ENCODE measurements around the gene ELFN2. TPM values are rescaled to one million over a fixed set of nuclear protein-coding genes. Genes with fewer than 3 reads are reported as not detected.
"Not testable (repeated sequence)": the region's sequence is repeated elsewhere in the genome, so short reads cannot be mapped to it uniquely, and the experiment has no call there.

ELFN2 gene
- total RNA-seq, 2 experiments from 2014 or later, result 0.19 to 0.25 TPM

GRCh38 chr22:37328538-37329237, 98.6 kb downstream of the ELFN2 start:
- DNase-seq; H3K4me1 Mint-ChIP-seq; intact Hi-C loops (cut with DNase I, micrococcal nuclease); H3K36me3 Mint-ChIP-seq (ENCODE audit: low read depth); ATAC-seq; H3K27ac Mint-ChIP-seq; H3K4me3 Mint-ChIP-seq; POLR2A ChIA-PET; H3K9me3 Mint-ChIP-seq (ENCODE audit: low read depth): not testable (repeated sequence)
- CTCF ChIA-PET, result interaction anchor here (0.7 to 4.0 kb wide), 3 partner anchors 12 to 512 kb away, joined by 3 to 23 read pairs (median 3); no protein-coding TSS in a partner anchor
- peaks cover 35% of the 10 kb centered on the region for H3K27me3 Mint-ChIP-seq

- Mint-ChIP-seq H3K4me1 (no peaks in the 10 kb centered on the region), H3K27ac (no peak overlapping the region), H3K36me3 (ENCODE audit: low read depth) (no peaks in the 10 kb centered on the region), H3K27me3 (peaks cover 35% of the 10 kb centered on the region), H3K4me3 (no peak overlapping the region), H3K9me3 (ENCODE audit: low read depth) (no peaks in the 10 kb centered on the region)
- ChIA-PET POLR2A (interaction anchor here (0.5 kb wide), 1 partner anchor 82 kb away, joined by 4 read pairs; no protein-coding TSS in a partner anchor), CTCF (interaction anchor here (0.5 to 1.1 kb wide), 2 partner anchors 127 to 129 kb away, joined by 3 read pairs; no protein-coding TSS in a partner anchor)
- no peak for ATAC-seq
- no peak for DNase-seq
- intact Hi-C loops (cut with DNase I, micrococcal nuclease), result no loop called here
Observed at GRCh38 chr22:37328017-37328416, 99.3 kb downstream of the ELFN2 start.

- ATAC-seq (no peak), DNase-seq (no peak)
- Mint-ChIP-seq H3K4me3 (no peak overlapping the region), H3K4me1 (no peaks in the 10 kb centered on the region), H3K36me3 (ENCODE audit: low read depth) (no peaks in the 10 kb centered on the region), H3K27ac (no peak overlapping the region), H3K27me3 (peaks cover 28% of the 10 kb centered on the region), H3K9me3 (ENCODE audit: low read depth) (no peaks in the 10 kb centered on the region)
- intact Hi-C loops (cut with DNase I, micrococcal nuclease), result no loop called here
- CTCF ChIA-PET, result interaction anchor here (0.6 kb wide), 1 partner anchor 333 kb away, joined by 6 read pairs; no protein-coding TSS in a partner anchor
- POLR2A ChIA-PET, result no interaction called here
Observed at GRCh38 chr22:37326726-37327125, 100.6 kb downstream of the ELFN2 start.

- ATAC-seq (no peak), DNase-seq (no peak)
- no peaks in the 10 kb centered on the region for H3K4me1 Mint-ChIP-seq
- no peaks in the 10 kb centered on the region for H3K36me3 Mint-ChIP-seq (ENCODE audit: low read depth)
- intact Hi-C loops (cut with DNase I, micrococcal nuclease), result no loop called here
- H3K27me3 Mint-ChIP-seq, result peaks cover 25% of the 10 kb centered on the region
- H3K27ac Mint-ChIP-seq, result no peak overlapping the region
- H3K4me3 Mint-ChIP-seq, result no peak overlapping the region
- H3K9me3 Mint-ChIP-seq (ENCODE audit: low read depth), result no peaks in the 10 kb centered on the region
- ChIA-PET POLR2A (no interaction called here), CTCF (interaction anchor here (0.8 kb wide), 1 partner anchor 38 kb away, joined by 3 read pairs; no protein-coding TSS in a partner anchor)
Observed at GRCh38 chr22:37325039-37325395, 102.3 kb downstream of the ELFN2 start.

GRCh38 chr22:37324340-37325038, 102.8 kb downstream of the ELFN2 start:
- Mint-ChIP-seq H3K9me3 (ENCODE audit: low read depth) (no peaks in the 10 kb centered on the region), H3K27ac (no peak overlapping the region), H3K27me3 (peaks cover 24% of the 10 kb centered on the region), H3K4me3 (no peak overlapping the region), H3K4me1 (no peaks in the 10 kb centered on the region), H3K36me3 (ENCODE audit: low read depth) (no peaks in the 10 kb centered on the region)
- ATAC-seq (no peak), DNase-seq (no peak)
- CTCF ChIA-PET, result interaction anchor here (0.8 to 1.4 kb wide), 4 partner anchors 35 to 148 kb away, joined by 3 to 4 read pairs (median 3); no protein-coding TSS in a partner anchor
- POLR2A ChIA-PET, result no interaction called here
- intact Hi-C loops (cut with DNase I, micrococcal nuclease), result no loop called here

GRCh38 chr22:37320726-37321677, 106.3 kb downstream of the ELFN2 start:
- ChIA-PET CTCF (interaction anchor here (1.0 to 1.1 kb wide), 2 partner anchors 21 to 134 kb away, joined by 3 read pairs; no protein-coding TSS in a partner anchor), POLR2A (no interaction called here)
- Mint-ChIP-seq H3K4me3 (no peak overlapping the region), H3K27me3 (peaks cover 13% of the 10 kb centered on the region), H3K9me3 (ENCODE audit: low read depth) (no peaks in the 10 kb centered on the region), H3K27ac (no peak overlapping the region), H3K4me1 (peaks cover 12% of the 10 kb centered on the region), H3K36me3 (ENCODE audit: low read depth) (no peaks in the 10 kb centered on the region)
- intact Hi-C loops (cut with DNase I, micrococcal nuclease), result no loop called here
- DNase-seq (no peak), ATAC-seq (no peak)

- Mint-ChIP-seq H3K36me3 (ENCODE audit: low read depth) (no peaks in the 10 kb centered on the region), H3K4me1 (peaks cover 20% of the 10 kb centered on the region), H3K9me3 (ENCODE audit: low read depth) (no peaks in the 10 kb centered on the region), H3K27ac (no peak overlapping the region), H3K4me3 (no peak overlapping the region), H3K27me3 (peaks cover 13% of the 10 kb centered on the region)
- ChIA-PET POLR2A (no interaction called here), CTCF (no interaction called here)
- no peak for DNase-seq
- intact Hi-C loops (cut with DNase I, micrococcal nuclease), result no loop called here
- no peak for ATAC-seq
Observed at GRCh38 chr22:37319469-37319868, 107.8 kb downstream of the ELFN2 start.

- no peak overlapping the region for H3K27ac Mint-ChIP-seq
- H3K4me3 Mint-ChIP-seq, result no peak overlapping the region
- intact Hi-C loops (cut with DNase I, micrococcal nuclease), result no loop called here
- CTCF ChIA-PET, result interaction anchor here (0.8 to 5.3 kb wide), 7 partner anchors 12 to 248 kb away, joined by 3 to 51 read pairs (median 6); no protein-coding TSS in a partner anchor
- DNase-seq (no peak), ATAC-seq (no peak)
- peaks cover 28% of the 10 kb centered on the region for H3K4me1 Mint-ChIP-seq
- no peaks in the 10 kb centered on the region for H3K9me3 Mint-ChIP-seq (ENCODE audit: low read depth)
- no peaks in the 10 kb centered on the region for H3K36me3 Mint-ChIP-seq (ENCODE audit: low read depth)
- POLR2A ChIA-PET, result no interaction called here
- peaks cover 4% of the 10 kb centered on the region for H3K27me3 Mint-ChIP-seq
Observed at GRCh38 chr22:37318364-37319109, 108.7 kb downstream of the ELFN2 start.

Other genes with a start within 250 kb of the ELFN2 start
- gene C1QTNF6, start 239.2 kb downstream of the ELFN2 start, total RNA-seq, result 1 to 10 TPM; 8.4 to 8.7 TPM
- gene SSTR3, start 215.0 kb downstream of the ELFN2 start, total RNA-seq, result 10 to 100 TPM; 14.8 to 15.6 TPM
- gene RAC2, start 183.2 kb downstream of the ELFN2 start, total RNA-seq, result 100 to 1,000 TPM; 692 to 930 TPM
- 10 to 100 TPM; 33.1 to 42.8 TPM for gene CYTH4, start 145.0 kb downstream of the ELFN2 start, total RNA-seq
- gene MFNG, start 58.9 kb upstream of the ELFN2 start, total RNA-seq, result 100 to 1,000 TPM; 108 to 125 TPM
- gene CARD10, start 91.9 kb upstream of the ELFN2 start, total RNA-seq, result not detected
- gene CDC42EP1, start 133.0 kb upstream of the ELFN2 start, total RNA-seq, result under 1 TPM; 0.83 to 0.87 TPM
- not detected for gene LGALS2, start 152.6 kb upstream of the ELFN2 start, total RNA-seq
- 10 to 100 TPM; 55.4 to 66.6 TPM for gene GGA1, start 181.4 kb upstream of the ELFN2 start, total RNA-seq
- gene SH3BP1, start 212.2 kb upstream of the ELFN2 start, total RNA-seq, result 10 to 100 TPM; 86.5 to 98.2 TPM
- 10 to 100 TPM; 35.8 to 37.8 TPM for gene PDXP, start 231.2 kb upstream of the ELFN2 start, total RNA-seq
- gene LGALS1, start 248.2 kb upstream of the ELFN2 start, total RNA-seq, result 100 to 1,000 TPM; 522 to 663 TPM